HG03196 (cell line): ENCODE data around the gene ABLIM3.

Experiments used
- ATAC-seq: cut with Tn5 transposase; IDR thresholded peaks from one replicate; pipeline ENCODE4 v1.9.1; 2021; ENCODE audit not compliant: unreplicated experiment

ABLIM3 gene

DNA sequence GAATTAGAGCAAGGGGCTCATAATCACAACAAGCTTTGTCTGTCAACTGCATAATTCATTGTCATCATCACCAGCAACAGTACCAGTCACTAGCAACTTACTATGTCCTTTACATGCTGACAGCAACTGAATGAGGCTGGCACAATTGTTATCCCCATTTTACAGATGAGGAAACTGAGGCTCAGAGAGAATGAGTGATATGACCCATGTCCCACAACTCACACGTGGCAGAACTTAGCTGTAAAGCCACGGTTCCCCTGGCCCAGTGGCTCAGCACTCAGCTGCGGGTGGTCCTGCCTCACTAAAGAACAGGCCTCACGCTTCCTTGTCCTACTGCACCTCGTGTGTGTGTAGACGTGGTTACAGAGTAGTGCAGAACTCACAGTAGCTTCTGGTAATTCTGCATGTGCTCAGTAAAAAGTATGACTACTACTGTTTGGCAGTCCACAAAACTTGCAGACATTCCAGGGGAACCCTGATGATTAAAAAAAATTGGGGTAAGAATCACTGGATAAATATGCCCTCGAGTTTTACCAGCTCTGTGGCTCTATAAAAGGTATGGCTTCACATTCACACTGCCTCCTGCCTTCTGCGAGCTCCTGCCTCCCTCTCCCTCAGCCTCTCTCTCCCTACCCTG, 160.6 kb downstream of the ABLIM3 start:
- no peak for ATAC-seq

GRCh38 chr5:149302641-149303040, 161.3 kb downstream of the ABLIM3 start:
- no peak for ATAC-seq

DNA sequence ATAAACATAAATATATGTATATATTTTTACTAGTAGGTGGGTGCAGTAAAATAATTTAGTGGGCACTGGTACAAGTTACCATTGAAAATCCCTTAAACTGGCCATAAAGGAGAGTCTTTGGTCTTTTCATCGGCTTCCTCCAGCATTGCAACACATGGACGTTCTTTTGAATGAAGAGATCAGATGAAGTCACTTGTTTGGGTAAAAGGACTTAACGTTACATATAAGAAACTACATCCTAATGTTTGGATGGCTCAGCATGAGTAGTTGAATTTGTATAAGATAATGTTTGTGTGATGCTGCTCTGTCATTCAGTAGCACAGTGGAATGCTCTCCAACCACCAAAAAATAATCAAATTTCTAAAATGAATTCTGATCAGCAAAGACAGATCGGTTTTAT, 161.9 kb downstream of the ABLIM3 start:
- ATAC-seq, result no peak

DNA sequence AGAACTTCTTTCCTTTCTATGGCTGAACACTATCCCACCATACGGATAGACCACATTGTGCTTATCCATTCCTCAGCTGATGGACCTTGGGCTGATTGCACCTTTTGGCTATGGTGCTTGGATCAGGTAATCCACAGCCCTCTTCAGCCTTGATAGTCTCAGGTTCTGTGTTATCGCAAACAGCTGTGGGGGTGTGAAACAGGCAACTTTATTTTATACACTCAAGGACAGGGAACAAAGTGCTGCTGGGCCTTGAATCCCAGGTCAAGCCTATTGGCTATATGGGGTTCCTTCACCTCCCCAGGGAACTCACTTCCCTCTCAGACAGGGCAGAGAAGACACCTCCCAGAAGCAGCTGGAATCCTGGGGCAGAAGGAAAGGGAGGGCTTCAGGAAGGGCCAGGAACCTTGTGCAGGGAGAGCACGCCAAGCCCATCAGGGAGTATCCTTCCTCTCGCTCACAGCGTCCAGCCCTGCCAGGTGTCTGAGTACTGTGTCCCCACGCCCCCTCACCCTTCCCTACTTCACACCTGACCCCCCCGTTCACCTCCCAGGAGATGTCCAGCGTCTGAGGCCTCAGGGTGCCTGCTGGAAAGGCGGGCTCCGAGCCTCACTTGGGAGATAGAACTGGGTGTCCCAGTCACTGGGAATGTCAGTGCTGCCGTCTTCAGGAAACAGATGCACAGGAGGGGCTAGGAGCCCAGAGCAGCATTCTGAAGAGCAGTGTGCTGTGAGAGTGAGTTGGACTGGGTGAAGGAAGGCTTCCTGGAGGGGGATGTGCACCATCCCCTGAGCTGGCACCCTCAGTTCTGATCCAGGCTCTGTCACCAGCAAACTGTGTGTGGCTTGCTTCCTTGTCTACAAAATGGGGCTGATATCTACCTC, 163.1 kb downstream of the ABLIM3 start:
- ATAC-seq, result no peak

GRCh38 chr5:149309354-149309753, 168.1 kb downstream of the ABLIM3 start:
- no peak for ATAC-seq
